ENCODE results near the gene FBXO24. TPM values are rescaled to one million over a fixed set of nuclear protein-coding genes. Genes with fewer than 3 reads are reported as not detected.

The FBXO24 gene
- total and polyA plus RNA-seq, 2 donors (not counting 1 experiment from before 2014, with no cell fraction given): 0.23 to 0.33 TPM

GRCh38 chr7:100580466-100581283 lies 5.5 kb upstream of the FBXO24 start:
- Histone ChIP-seq H3K36me3 (ENCODE audit: control insufficient read depth, insufficient read depth, low read length) (peaks cover 44% of the 10 kb centered on the region), H3K9me3 (ENCODE audit: control insufficient read depth, insufficient read depth, low read depth, low read length) (no peaks in the 10 kb centered on the region), H3K4me3 (replicated peaks in 1 of 4; ENCODE audit: control extremely low read depth in 1 of 4, insufficient read depth in 1 of 4, low read depth in 3 of 4, low read length in 4 of 4) (no peak overlapping the region), H3K27me3 (ENCODE audit: control insufficient read depth, insufficient read depth, low read length) (no peaks in the 10 kb centered on the region), H3K9ac (ENCODE audit: insufficient read depth, low read length) (no peak overlapping the region), H3K27ac (ENCODE audit: insufficient read depth, low read length) (no peak overlapping the region), H4K20me1 (ENCODE audit: control insufficient read depth, extremely low read depth, insufficient read depth, low read length) (no peaks in the 10 kb centered on the region), H2AFZ (ENCODE audit: low read length) (no peak overlapping the region), H3K79me2 (ENCODE audit: control insufficient read depth, insufficient read depth, low read length) (peaks cover 43% of the 10 kb centered on the region), H3K4me2 (ENCODE audit: extremely low read depth, insufficient read depth, low read length) (no peak overlapping the region), H3K4me1 (ENCODE audit: control insufficient read depth, extremely low read depth, insufficient read depth, low read length) (peaks cover 9% of the 10 kb centered on the region)
- DNase-seq (ENCODE audit: low read depth in 2 of 2): no peak
- TF ChIP-seq CTCF (conservative IDR thresholded peaks at IDR 0.05 in 1 of 2, IDR thresholded peaks at IDR 0.05 in 1 of 2; ENCODE audit: low read depth in 1 of 2, low read length in 2 of 2): no peak
- TF ChIP-seq EZH2 (IDR thresholded peaks at IDR 0.05; ENCODE audit: low read length, missing control alignments): no peak

GRCh38 chr7:100582041-100582579 lies 4.0 kb upstream of the FBXO24 start:
- no peaks in the 10 kb centered on the region for H3K9me3 ChIP-seq (ENCODE audit: control insufficient read depth, insufficient read depth, low read depth, low read length)
- TF ChIP-seq CTCF (conservative IDR thresholded peaks at IDR 0.05 in 1 of 2, IDR thresholded peaks at IDR 0.05 in 1 of 2; ENCODE audit: low read depth in 1 of 2, low read length in 2 of 2) (no peak), EZH2 (IDR thresholded peaks at IDR 0.05; ENCODE audit: low read length, missing control alignments) (no peak)
- peaks cover 43% of the 10 kb centered on the region for H3K79me2 ChIP-seq (ENCODE audit: control insufficient read depth, insufficient read depth, low read length)
- H4K20me1 ChIP-seq (ENCODE audit: control insufficient read depth, extremely low read depth, insufficient read depth, low read length): no peaks in the 10 kb centered on the region
- peaks cover 35% of the 10 kb centered on the region for H3K36me3 ChIP-seq (ENCODE audit: control insufficient read depth, insufficient read depth, low read length)
- no peak overlapping the region for H3K4me2 ChIP-seq (ENCODE audit: extremely low read depth, insufficient read depth, low read length)
- no peaks in the 10 kb centered on the region for H3K27me3 ChIP-seq (ENCODE audit: control insufficient read depth, insufficient read depth, low read length)
- H3K9ac ChIP-seq (ENCODE audit: insufficient read depth, low read length): no peak overlapping the region
- H3K27ac ChIP-seq (ENCODE audit: insufficient read depth, low read length): no peak overlapping the region
- H3K4me3 ChIP-seq (replicated peaks in 1 of 4; ENCODE audit: control extremely low read depth in 1 of 4, insufficient read depth in 1 of 4, low read depth in 3 of 4, low read length in 4 of 4): no peak overlapping the region
- peaks cover 9% of the 10 kb centered on the region for H3K4me1 ChIP-seq (ENCODE audit: control insufficient read depth, extremely low read depth, insufficient read depth, low read length)
- DNase-seq (ENCODE audit: low read depth in 2 of 2): no peak
- H2AFZ ChIP-seq (ENCODE audit: low read length): no peak overlapping the region

GRCh38 chr7:100582650-100583049 lies 3.5 kb upstream of the FBXO24 start:
- H3K9ac ChIP-seq (ENCODE audit: insufficient read depth, low read length): no peak overlapping the region
- peaks cover 43% of the 10 kb centered on the region for H3K79me2 ChIP-seq (ENCODE audit: control insufficient read depth, insufficient read depth, low read length)
- H3K4me3 ChIP-seq (replicated peaks in 1 of 4; ENCODE audit: control extremely low read depth in 1 of 4, insufficient read depth in 1 of 4, low read depth in 3 of 4, low read length in 4 of 4): peak overlapping the region in 2 of 4 experiments; percentile 11 to 92
- H4K20me1 ChIP-seq (ENCODE audit: control insufficient read depth, extremely low read depth, insufficient read depth, low read length): no peaks in the 10 kb centered on the region
- peaks cover 9% of the 10 kb centered on the region for H3K4me1 ChIP-seq (ENCODE audit: control insufficient read depth, extremely low read depth, insufficient read depth, low read length)
- DNase-seq (ENCODE audit: low read depth in 2 of 2): no peak
- H3K27me3 ChIP-seq (ENCODE audit: control insufficient read depth, insufficient read depth, low read length): no peaks in the 10 kb centered on the region
- H2AFZ ChIP-seq (ENCODE audit: low read length): no peak overlapping the region
- H3K36me3 ChIP-seq (ENCODE audit: control insufficient read depth, insufficient read depth, low read length): peaks cover 33% of the 10 kb centered on the region
- peak overlapping the region; percentile 83 for H3K27ac ChIP-seq (ENCODE audit: insufficient read depth, low read length)
- TF ChIP-seq CTCF (conservative IDR thresholded peaks at IDR 0.05 in 1 of 2, IDR thresholded peaks at IDR 0.05 in 1 of 2; ENCODE audit: low read depth in 1 of 2, low read length in 2 of 2) (no peak), EZH2 (IDR thresholded peaks at IDR 0.05; ENCODE audit: low read length, missing control alignments) (no peak)
- H3K4me2 ChIP-seq (ENCODE audit: extremely low read depth, insufficient read depth, low read length): no peak overlapping the region
- H3K9me3 ChIP-seq (ENCODE audit: control insufficient read depth, insufficient read depth, low read depth, low read length): no peaks in the 10 kb centered on the region
